PC-9 (cell line): ENCODE measurements around the gene MPND.

Experiments
- EZH2 ChIP-seq: fragments of 200-600 bp; sonication (generic); IDR thresholded peaks from 2 replicates; pipeline ENCODE4 v1.8.0; 2017; ENCODE audit warnings: antibody characterized with exemption, low read depth
- TF ChIP-seq, protein P1 (sequence below): fragments of 200-600 bp; sonication (generic); conservative IDR thresholded peaks from 2 replicates; pipeline ENCODE4 v1.6.1; 2017; ENCODE audit warnings: mixed run types, antibody characterized with exemption, mild to moderate bottlenecking, moderate library complexity

GRCh38 chr19:4386041-4386782, 42.9 kb downstream of the MPND start:
- TF ChIP-seq, protein P1, sequence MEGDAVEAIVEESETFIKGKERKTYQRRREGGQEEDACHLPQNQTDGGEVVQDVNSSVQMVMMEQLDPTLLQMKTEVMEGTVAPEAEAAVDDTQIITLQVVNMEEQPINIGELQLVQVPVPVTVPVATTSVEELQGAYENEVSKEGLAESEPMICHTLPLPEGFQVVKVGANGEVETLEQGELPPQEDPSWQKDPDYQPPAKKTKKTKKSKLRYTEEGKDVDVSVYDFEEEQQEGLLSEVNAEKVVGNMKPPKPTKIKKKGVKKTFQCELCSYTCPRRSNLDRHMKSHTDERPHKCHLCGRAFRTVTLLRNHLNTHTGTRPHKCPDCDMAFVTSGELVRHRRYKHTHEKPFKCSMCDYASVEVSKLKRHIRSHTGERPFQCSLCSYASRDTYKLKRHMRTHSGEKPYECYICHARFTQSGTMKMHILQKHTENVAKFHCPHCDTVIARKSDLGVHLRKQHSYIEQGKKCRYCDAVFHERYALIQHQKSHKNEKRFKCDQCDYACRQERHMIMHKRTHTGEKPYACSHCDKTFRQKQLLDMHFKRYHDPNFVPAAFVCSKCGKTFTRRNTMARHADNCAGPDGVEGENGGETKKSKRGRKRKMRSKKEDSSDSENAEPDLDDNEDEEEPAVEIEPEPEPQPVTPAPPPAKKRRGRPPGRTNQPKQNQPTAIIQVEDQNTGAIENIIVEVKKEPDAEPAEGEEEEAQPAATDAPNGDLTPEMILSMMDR, result no peak
- no peak for TF ChIP-seq EZH2
